Smooth muscle cell (in vitro differentiated cells): ENCODE results near the gene CNIH3. TPM values are rescaled to one million over a fixed set of nuclear protein-coding genes. Genes with fewer than 3 reads are reported as not detected.

ENCODE experiments used
- DNase-seq: peaks from one replicate; lab custom pipeline; 2025; ENCODE audit not compliant: unreplicated experiment; lab: John Stamatoyannopoulos, UW
- H2AFZ ChIP-seq: fragments of 200-600 bp; sonication (generic); 2 replicates; pipeline ENCODE4 v1.6.0; 2016; ENCODE audit warnings: antibody characterized with exemption, low read depth, mild to moderate bottlenecking
- H3F3A ChIP-seq: fragments of 200-600 bp; sonication (generic); 2 replicates; pipeline ENCODE4 v1.6.0; 2017; ENCODE audit warnings: antibody characterized with exemption, low read depth
- H3K27ac ChIP-seq: fragments of 200-600 bp; sonication (generic); 2 replicates; pipeline ENCODE4 v1.5.1; 2016; ENCODE audit warnings: low read depth, mild to moderate bottlenecking
- H3K27me3 ChIP-seq: fragments of 200-600 bp; sonication (generic); 2 replicates; pipeline ENCODE4 v1.6.1; 2016; ENCODE audit warnings: low read depth, mild to moderate bottlenecking
- H3K36me3 ChIP-seq: fragments of 200-600 bp; sonication (generic); 2 replicates; pipeline ENCODE4 v1.5.1; 2016; ENCODE audit warnings: low read depth
- H3K4me1 ChIP-seq: fragments of 200-600 bp; sonication (generic); 2 replicates; pipeline ENCODE4 v1.5.1; 2016; ENCODE audit warnings: low read depth
- H3K4me2 ChIP-seq: fragments of 200-600 bp; sonication (generic); 2 replicates; pipeline ENCODE4 v1.6.0; 2016; ENCODE audit warnings: mild to moderate bottlenecking
- H3K4me3 ChIP-seq: fragments of 200-600 bp; sonication (generic); 2 replicates; pipeline ENCODE4 v1.5.1; 2016; ENCODE audit warnings: mild to moderate bottlenecking
- H3K79me2 ChIP-seq: fragments of 200-600 bp; sonication (generic); 2 replicates; pipeline ENCODE4 v1.6.0; 2016; ENCODE audit warnings: low read depth, mild to moderate bottlenecking
- H3K9ac ChIP-seq: fragments of 200-600 bp; sonication (generic); 2 replicates; pipeline ENCODE4 v1.6.0; 2016; ENCODE audit warnings: low read depth
- H3K9me3 ChIP-seq: fragments of 200-600 bp; sonication (generic); replicated peaks from 2 replicates; pipeline ENCODE4 v1.5.1; 2016; ENCODE audit warnings: low read depth
- H4K20me1 ChIP-seq: fragments of 200-600 bp; sonication (generic); 2 replicates; pipeline ENCODE4 v1.6.0; 2016; ENCODE audit warnings: low read depth
- WGBS: methylation state at CpG from one replicate; pipeline ENCODE4 v1.1.7; 2016; ENCODE audit warnings: low lambda C conversion rate; 5-methylcytosine and 5-hydroxymethylcytosine counted together
- polyA plus RNA-seq: library from polyadenylated mRNA; unstranded; fragments of >200 nt; fragmentation: Nextera tagmentation; extraction: Ambion mirVana; gene quantifications from 2 replicates; pipeline ENCODE4 v1.2.1, GENCODE V29; 2016
- total RNA-seq: library from RNA; depleted of rRNA; stranded (reverse); fragments of >200 nt; gene quantifications from 2 replicates; pipeline ENCODE4 v1.2.3, GENCODE V29; 2014
- TF ChIP-seq, protein P1 (sequence below): fragments of 200-600 bp; sonication (generic); IDR thresholded peaks from 2 replicates; pipeline ENCODE4 v1.5.1; 2017; ENCODE audit warnings: borderline replicate concordance, mild to moderate bottlenecking, antibody characterized with exemption; ENCODE audit not compliant: insufficient read depth, poor library complexity, severe bottlenecking

Gene CNIH3
- total and polyA plus RNA-seq, 2 experiments from 2014 or later, result 6.6 to 8.0 TPM

- H3K4me2 ChIP-seq, result no peak overlapping the region
- no peak overlapping the region for H2AFZ ChIP-seq
- H3K79me2 ChIP-seq, result no peaks in the 10 kb centered on the region
- H4K20me1 ChIP-seq, result no peaks in the 10 kb centered on the region
- H3K9ac ChIP-seq, result no peak overlapping the region
- no peaks in the 10 kb centered on the region for H3K9me3 ChIP-seq
- H3K27ac ChIP-seq, result no peak overlapping the region
- no peaks in the 10 kb centered on the region for H3K4me1 ChIP-seq
- no peak for DNase-seq
- TF ChIP-seq, protein P1, sequence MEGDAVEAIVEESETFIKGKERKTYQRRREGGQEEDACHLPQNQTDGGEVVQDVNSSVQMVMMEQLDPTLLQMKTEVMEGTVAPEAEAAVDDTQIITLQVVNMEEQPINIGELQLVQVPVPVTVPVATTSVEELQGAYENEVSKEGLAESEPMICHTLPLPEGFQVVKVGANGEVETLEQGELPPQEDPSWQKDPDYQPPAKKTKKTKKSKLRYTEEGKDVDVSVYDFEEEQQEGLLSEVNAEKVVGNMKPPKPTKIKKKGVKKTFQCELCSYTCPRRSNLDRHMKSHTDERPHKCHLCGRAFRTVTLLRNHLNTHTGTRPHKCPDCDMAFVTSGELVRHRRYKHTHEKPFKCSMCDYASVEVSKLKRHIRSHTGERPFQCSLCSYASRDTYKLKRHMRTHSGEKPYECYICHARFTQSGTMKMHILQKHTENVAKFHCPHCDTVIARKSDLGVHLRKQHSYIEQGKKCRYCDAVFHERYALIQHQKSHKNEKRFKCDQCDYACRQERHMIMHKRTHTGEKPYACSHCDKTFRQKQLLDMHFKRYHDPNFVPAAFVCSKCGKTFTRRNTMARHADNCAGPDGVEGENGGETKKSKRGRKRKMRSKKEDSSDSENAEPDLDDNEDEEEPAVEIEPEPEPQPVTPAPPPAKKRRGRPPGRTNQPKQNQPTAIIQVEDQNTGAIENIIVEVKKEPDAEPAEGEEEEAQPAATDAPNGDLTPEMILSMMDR, result no peak
- no peak overlapping the region for H3K4me3 ChIP-seq
- WGBS, result 93% methylated on average over 1 of the region's 1 CpG
- H3F3A ChIP-seq, result no peaks in the 10 kb centered on the region
- H3K27me3 ChIP-seq, result no peaks in the 10 kb centered on the region
- H3K36me3 ChIP-seq, result no peaks in the 10 kb centered on the region
Measured at GRCh38 chr1:224761245-224761644, 145.1 kb downstream of the CNIH3 start.

DNA sequence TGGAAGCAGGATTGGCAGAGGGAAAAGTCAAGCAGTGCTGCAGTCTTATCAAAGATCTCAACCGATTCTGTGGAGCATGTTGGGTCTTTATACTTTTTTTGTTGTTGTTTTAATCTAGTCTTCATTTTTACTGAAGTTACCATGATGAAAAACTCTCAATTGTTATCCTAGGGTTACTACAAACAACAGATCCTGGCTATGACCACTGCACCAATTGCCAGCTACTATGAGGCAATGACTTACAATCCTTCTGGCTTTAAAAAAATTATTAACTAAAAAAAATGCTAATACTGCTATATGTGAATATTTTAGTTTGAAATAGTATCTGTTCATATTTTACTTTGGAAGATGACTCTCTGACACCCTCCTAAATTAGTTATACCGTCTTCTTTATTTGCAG is 145.9 kb downstream of the CNIH3 start:
- no peak for DNase-seq
- Histone ChIP-seq H3K9ac (no peak overlapping the region), H3K27ac (no peak overlapping the region), H3K9me3 (no peaks in the 10 kb centered on the region), H3K4me1 (no peaks in the 10 kb centered on the region), H4K20me1 (no peaks in the 10 kb centered on the region), H3K27me3 (no peaks in the 10 kb centered on the region), H2AFZ (no peak overlapping the region), H3K4me2 (no peak overlapping the region), H3K4me3 (no peak overlapping the region), H3K79me2 (no peaks in the 10 kb centered on the region), H3F3A (no peaks in the 10 kb centered on the region), H3K36me3 (no peaks in the 10 kb centered on the region)
- 92% methylated on average over 2 of the region's 2 CpGs for WGBS
- TF ChIP-seq, protein P1, result no peak

- Histone ChIP-seq H3K27me3 (no peaks in the 10 kb centered on the region), H3K27ac (no peak overlapping the region), H4K20me1 (no peaks in the 10 kb centered on the region), H2AFZ (no peak overlapping the region), H3K9me3 (no peaks in the 10 kb centered on the region), H3K79me2 (no peaks in the 10 kb centered on the region), H3K4me2 (no peak overlapping the region), H3F3A (no peaks in the 10 kb centered on the region), H3K9ac (no peak overlapping the region), H3K4me1 (no peaks in the 10 kb centered on the region), H3K4me3 (no peak overlapping the region), H3K36me3 (no peaks in the 10 kb centered on the region)
- no peak for DNase-seq
- TF ChIP-seq, protein P1, result no peak
- WGBS, result 96% methylated on average over 3 of the region's 3 CpGs
Measured at GRCh38 chr1:224762701-224763100, 146.6 kb downstream of the CNIH3 start.

GRCh38 chr1:224763126-224763775 is 147.1 kb downstream of the CNIH3 start:
- Histone ChIP-seq H3K9ac (no peak overlapping the region), H3K4me3 (no peak overlapping the region), H3K36me3 (no peaks in the 10 kb centered on the region), H3K27me3 (no peaks in the 10 kb centered on the region), H3F3A (no peaks in the 10 kb centered on the region), H3K4me1 (no peaks in the 10 kb centered on the region), H3K27ac (no peak overlapping the region), H3K9me3 (no peaks in the 10 kb centered on the region), H3K4me2 (no peak overlapping the region), H4K20me1 (no peaks in the 10 kb centered on the region), H2AFZ (no peak overlapping the region), H3K79me2 (no peaks in the 10 kb centered on the region)
- TF ChIP-seq, protein P1, result no peak
- DNase-seq, result no peak
- WGBS, result 90% methylated on average over 5 of the region's 5 CpGs
